Subcutaneous abdominal adipose tissue (tissue), 5 donors: ENCODE results near the gene TMX4.

Source experiments
- H3K27ac ChIP-seq: one replicate; pipeline ENCODE4 v1.7.0; 2013; ENCODE audit warnings: low read depth, mild to moderate bottlenecking, inconsistent platforms, low read length, moderate library complexity
- H3K27me3 ChIP-seq, 5 donors: one replicate each; pipeline ENCODE4 v1.7.0; 2013; ENCODE audit warnings: low read length in 5 of 5, inconsistent platforms in 1 of 5; ENCODE audit not compliant: control insufficient read depth in 5 of 5, insufficient read depth in 4 of 5
- H3K36me3 ChIP-seq, 5 donors: one replicate each; pipeline ENCODE4 v1.7.0; 2013; ENCODE audit warnings: low read length in 5 of 5; ENCODE audit not compliant: control insufficient read depth in 5 of 5, insufficient read depth in 5 of 5
- H3K4me1 ChIP-seq, 5 donors: one replicate each; pipeline ENCODE4 v1.7.0; 2013; ENCODE audit warnings: low read length in 5 of 5, mild to moderate bottlenecking in 3 of 5, moderate library complexity in 1 of 5; ENCODE audit not compliant: control insufficient read depth in 5 of 5, insufficient read depth in 5 of 5
- H3K4me3 ChIP-seq, 5 donors: one replicate each; pipeline ENCODE4 v1.7.0; 2013; ENCODE audit warnings: low read length in 5 of 5, low read depth in 1 of 5
- H3K9ac ChIP-seq, 5 donors: one replicate each; pipeline ENCODE4 v1.7.0; 2013; ENCODE audit warnings: low read length in 5 of 5, mild to moderate bottlenecking in 4 of 5, moderate library complexity in 3 of 5
- H3K9me3 ChIP-seq, 5 donors: one replicate each; pipeline ENCODE4 v1.7.0; 2013; ENCODE audit warnings: low read length in 5 of 5; ENCODE audit not compliant: control insufficient read depth in 5 of 5
- donor health status: healthy.
- donor health status: healthy.
- donor health status: healthy.
- donor health status: healthy.
- donor health status: healthy.

TMX4 gene

GRCh38 chr20:7940341-7940740 is 79.2 kb downstream of the TMX4 start, which contains the start of gene HAO1:
Gene HAO1, minus strand, starts transcription at chr20:7940458. Its CDS starts 36 bp downstream, at chr20:7940422.
- no peaks in the 10 kb centered on the region for H3K27me3 ChIP-seq
- H3K27ac ChIP-seq: no peak within 1 kb of the TSS
- H3K4me3 ChIP-seq: no peak within 1 kb of the TSS
- H3K4me1 ChIP-seq: peaks cover 0 to 5% (median 3%) of the 10 kb centered on the region in 5 donors
- peaks cover 0 to 4% (median 0%) of the 10 kb centered on the region in 5 donors for H3K9me3 ChIP-seq
- no peak within 1 kb of the TSS for H3K9ac ChIP-seq
- no peaks in the 10 kb centered on the region for H3K36me3 ChIP-seq

- no peaks in the 10 kb centered on the region for H3K27me3 ChIP-seq
- no peak overlapping the region for H3K9ac ChIP-seq
- H3K9me3 ChIP-seq: peaks cover 0 to 4% (median 0%) of the 10 kb centered on the region in 5 donors
- no peak overlapping the region for H3K4me3 ChIP-seq
- no peak overlapping the region for H3K27ac ChIP-seq
- no peaks in the 10 kb centered on the region for H3K36me3 ChIP-seq
- peaks cover 0 to 5% (median 3%) of the 10 kb centered on the region in 5 donors for H3K4me1 ChIP-seq
Measured at GRCh38 chr20:7939663-7940062, 79.9 kb downstream of the TMX4 start.

DNA sequence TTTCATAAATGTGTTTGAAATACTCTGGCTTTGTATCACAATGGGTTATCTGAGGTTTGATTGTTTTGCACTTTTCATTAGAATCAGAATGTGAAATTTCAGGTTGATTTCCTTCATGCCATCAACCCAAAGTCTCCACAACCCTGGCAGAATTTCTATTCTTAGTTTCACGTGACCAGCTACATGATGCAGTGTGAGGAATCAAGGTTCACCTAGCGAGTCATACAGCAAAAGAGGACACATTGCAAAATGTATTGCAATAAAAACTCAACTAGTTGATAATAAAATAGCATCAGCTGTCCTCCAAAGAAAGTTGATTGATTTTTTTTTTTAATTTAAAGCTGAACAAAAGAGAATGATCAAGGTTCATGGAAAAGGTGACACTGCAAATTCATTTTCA is 81.5 kb downstream of the TMX4 start:
- H3K4me3 ChIP-seq: no peak overlapping the region
- peaks cover 0 to 5% (median 3%) of the 10 kb centered on the region in 5 donors for H3K4me1 ChIP-seq
- H3K9me3 ChIP-seq: peaks cover 0 to 4% (median 0%) of the 10 kb centered on the region in 5 donors
- H3K27ac ChIP-seq: no peak overlapping the region
- H3K9ac ChIP-seq: no peak overlapping the region
- H3K36me3 ChIP-seq: no peaks in the 10 kb centered on the region
- no peaks in the 10 kb centered on the region for H3K27me3 ChIP-seq

GRCh38 chr20:7937328-7937727 is 82.2 kb downstream of the TMX4 start:
- Histone ChIP-seq H3K9me3 (peaks cover 0 to 4% (median 0%) of the 10 kb centered on the region in 5 donors), H3K9ac (no peak overlapping the region), H3K4me1 (peaks cover 0 to 5% (median 3%) of the 10 kb centered on the region in 5 donors), H3K4me3 (no peak overlapping the region), H3K36me3 (no peaks in the 10 kb centered on the region), H3K27me3 (no peaks in the 10 kb centered on the region), H3K27ac (no peak overlapping the region)

- H3K27ac ChIP-seq: no peak overlapping the region
- no peak overlapping the region for H3K9ac ChIP-seq
- H3K36me3 ChIP-seq: no peaks in the 10 kb centered on the region
- peaks cover 0 to 5% (median 3%) of the 10 kb centered on the region in 5 donors for H3K4me1 ChIP-seq
- no peaks in the 10 kb centered on the region for H3K27me3 ChIP-seq
- no peak overlapping the region for H3K4me3 ChIP-seq
- H3K9me3 ChIP-seq: no peaks in the 10 kb centered on the region
Measured at GRCh38 chr20:7935027-7935551, 84.5 kb downstream of the TMX4 start.

DNA sequence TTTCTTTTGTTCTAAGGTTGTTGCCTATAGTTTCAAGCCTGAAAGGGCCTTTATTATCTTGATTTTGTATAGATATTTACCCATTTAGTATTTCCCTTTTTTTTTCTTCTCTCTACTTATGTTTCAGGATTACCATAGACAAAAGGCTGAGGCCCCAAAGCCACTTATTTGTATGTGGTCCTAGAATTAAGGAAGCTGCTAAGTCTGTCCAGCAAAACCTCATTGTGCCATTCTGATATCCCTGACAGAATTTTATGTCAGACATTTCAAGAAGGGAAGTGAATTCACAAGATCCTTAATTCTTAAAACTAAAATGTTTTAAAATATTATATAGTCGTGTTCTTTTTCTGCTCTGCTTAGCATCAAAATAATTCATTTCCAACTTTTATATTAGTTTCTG is 86.2 kb downstream of the TMX4 start:
- Histone ChIP-seq H3K4me1 (peaks cover 0 to 5% (median 3%) of the 10 kb centered on the region in 5 donors), H3K36me3 (no peaks in the 10 kb centered on the region), H3K27ac (no peak overlapping the region), H3K4me3 (no peak overlapping the region), H3K27me3 (no peaks in the 10 kb centered on the region), H3K9ac (no peak overlapping the region), H3K9me3 (no peaks in the 10 kb centered on the region)

GRCh38 chr20:7930343-7930742 is 89.2 kb downstream of the TMX4 start:
- Histone ChIP-seq H3K36me3 (no peaks in the 10 kb centered on the region), H3K9ac (no peak overlapping the region), H3K9me3 (no peaks in the 10 kb centered on the region), H3K27ac (no peak overlapping the region), H3K4me3 (no peak overlapping the region), H3K27me3 (no peaks in the 10 kb centered on the region), H3K4me1 (no peaks in the 10 kb centered on the region)
